HepG2 (cell line): ENCODE measurements around the gene SIAH2. TPM values are rescaled to one million over a fixed set of nuclear protein-coding genes. Genes with fewer than 3 reads are reported as not detected.
A peak's percentile ranks its signal among the peaks of the same experiment; 100 is the strongest.

Experiments
- CBX5 ChIP-seq: sonication (generic); formaldehyde crosslinking; IDR thresholded peaks from 2 replicates; pipeline ENCODE4 v1.4.0; 2020; ENCODE audit warnings: missing genetic modification reagents, borderline replicate concordance
- CENPX ChIP-seq: sonication (generic); formaldehyde crosslinking; IDR thresholded peaks from 2 replicates; pipeline ENCODE4 v1.9.0; 2021; ENCODE audit warnings: mild to moderate bottlenecking, missing genetic modification reagents, moderate library complexity
- ETV5 ChIP-seq: IDR thresholded peaks from 2 replicates; pipeline ENCODE4 v1.6.1; 2018; ENCODE audit warnings: missing biosample characterization, missing genetic modification reagents, inconsistent platforms, borderline replicate concordance
- LCORL ChIP-seq, 2 experiments: fragments of 450-650 bp in 1 of 2; sonication (generic) in 1 of 2; formaldehyde crosslinking in 1 of 2; IDR thresholded peaks; 2 replicates each; pipeline versions ENCODE4 v1.5.0 to v1.6.1; 2017 to 2020; ENCODE audit warnings: antibody characterized with exemption in 1 of 2, missing genetic modification reagents in 1 of 2
- PHF8 ChIP-seq: sonication (generic); formaldehyde crosslinking; IDR thresholded peaks from 2 replicates; pipeline ENCODE4 v1.5.0; 2020; ENCODE audit warnings: missing genetic modification reagents
- SMARCE1 ChIP-seq: fragments of 450-650 bp; IDR thresholded peaks from 2 replicates; pipeline ENCODE4 v1.6.1; 2017; ENCODE audit warnings: borderline replicate concordance
- XRCC5 ChIP-seq: fragments of 200-400 bp; formaldehyde crosslinking; optimal IDR thresholded peaks from 2 replicates; pipeline ENCODE3; 2017; ENCODE audit warnings: mild to moderate bottlenecking, low read length
- ZBTB21 ChIP-seq: sonication (generic); formaldehyde crosslinking; IDR thresholded peaks from 2 replicates; pipeline ENCODE4 v1.4.0; 2020; ENCODE audit warnings: missing genetic modification reagents
- ZBTB38 ChIP-seq: sonication (generic); formaldehyde crosslinking; IDR thresholded peaks from 2 replicates; pipeline ENCODE4 v1.5.1; 2020; ENCODE audit warnings: mild to moderate bottlenecking, missing genetic modification reagents
- ZHX2 ChIP-seq, 2 experiments: sonication (generic) in 1 of 2; formaldehyde crosslinking in 1 of 2; IDR thresholded peaks; 2 replicates each; pipeline versions ENCODE4 v1.6.1 to v1.9.0; 2014 to 2022; ENCODE audit warnings: antibody characterized with exemption in 1 of 2, borderline replicate concordance in 1 of 2, inconsistent platforms in 1 of 2, low read depth in 1 of 2, missing genetic modification reagents in 1 of 2
- ZNF256 ChIP-seq: sonication (generic); formaldehyde crosslinking; conservative IDR thresholded peaks from 2 replicates; pipeline ENCODE4 v1.4.0; 2020; ENCODE audit warnings: missing genetic modification reagents
- ZNF780A ChIP-seq: sonication (generic); formaldehyde crosslinking; IDR thresholded peaks from 2 replicates; pipeline ENCODE4 v1.8.0; 2022; ENCODE audit warnings: mild to moderate bottlenecking, missing genetic modification reagents, moderate library complexity
- ZSCAN31 ChIP-seq: sonication (generic); formaldehyde crosslinking; IDR thresholded peaks from 2 replicates; pipeline ENCODE4 v1.5.0; 2020; ENCODE audit warnings: low read depth, mild to moderate bottlenecking, missing genetic modification reagents
- polyA plus RNA-seq, 8 experiments: library from polyadenylated mRNA; depleted of rRNA in 3 of 8; stranded (reverse) in 7 of 8; unstranded in 1 of 8; fragments of >200 nt; fragmentation: Illumina TruSeq in 4 of 8; extraction: Trizol in 4 of 8; gene quantifications; 2 replicates each; pipeline versions ENCODE4 v1.2.1 to v1.2.3, GENCODE V29; 2011 to 2016; ENCODE audit warnings: low read depth in 4 of 8, missing spikeins in 1 of 8, mixed read lengths in 1 of 8; ENCODE audit not compliant: insufficient read depth in 1 of 8
- total RNA-seq, 5 experiments: library from RNA; depleted of rRNA; stranded (reverse); fragments of >200 nt; fragmentation: Illumina TruSeq; extraction: Trizol; gene quantifications; 2 replicates each; pipeline ENCODE4 v1.2.3, GENCODE V29; 2016; ENCODE audit warnings: low read depth in 1 of 5
- TF ChIP-seq, protein P1 (sequence below): sonication (generic); formaldehyde crosslinking; IDR thresholded peaks from 2 replicates; pipeline ENCODE4 v1.8.0; 2023; ENCODE audit warnings: mild to moderate bottlenecking, missing genetic modification reagents
- TF ChIP-seq, protein P2 (sequence below): sonication (generic); formaldehyde crosslinking; IDR thresholded peaks from 2 replicates; pipeline ENCODE4 v1.4.0; 2020; ENCODE audit warnings: mild to moderate bottlenecking, missing genetic modification reagents

The SIAH2 gene
- total and polyA plus RNA-seq, 2 of the 13 experiments (the other 11 are each of a cell fraction or from before 2014, with no cell fraction given) = 71.8 to 117 TPM

DNA sequence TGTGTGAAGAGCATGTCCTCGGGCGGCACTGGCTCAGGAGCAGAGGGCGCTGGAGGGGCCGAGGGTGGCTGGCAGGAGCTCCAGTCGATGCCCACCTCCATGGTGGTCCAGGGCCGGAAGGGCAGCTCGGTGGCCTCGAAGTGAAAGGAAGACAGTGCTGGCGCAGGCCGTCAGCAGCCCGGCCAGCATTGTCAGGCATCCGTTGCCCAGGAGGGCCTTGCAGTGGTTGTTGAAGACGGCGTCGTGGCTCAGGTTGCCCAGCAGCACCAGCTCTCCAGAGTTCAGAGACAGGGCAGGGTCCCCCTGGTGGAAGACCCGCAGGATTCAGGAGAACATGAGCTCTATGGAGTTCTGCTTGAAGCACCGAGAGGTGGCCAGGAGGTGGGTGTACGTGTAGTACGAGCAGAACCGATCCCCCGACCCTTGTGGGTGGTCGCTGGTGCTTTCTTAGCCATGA, 16.5 kb upstream of the SIAH2 start (continued):
- TF ChIP-seq ETV5 (CRISPR knock-in tag) = no peak
- TF ChIP-seq, protein P1, sequence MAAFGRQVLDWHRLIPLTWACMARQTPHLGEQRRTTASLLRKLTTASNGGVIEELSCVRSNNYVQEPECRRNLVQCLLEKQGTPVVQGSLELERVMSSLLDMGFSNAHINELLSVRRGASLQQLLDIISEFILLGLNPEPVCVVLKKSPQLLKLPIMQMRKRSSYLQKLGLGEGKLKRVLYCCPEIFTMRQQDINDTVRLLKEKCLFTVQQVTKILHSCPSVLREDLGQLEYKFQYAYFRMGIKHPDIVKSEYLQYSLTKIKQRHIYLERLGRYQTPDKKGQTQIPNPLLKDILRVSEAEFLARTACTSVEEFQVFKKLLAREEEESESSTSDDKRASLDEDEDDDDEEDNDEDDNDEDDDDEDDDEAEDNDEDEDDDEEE (CRISPR knock-in tag) = no peak
- TF ChIP-seq, protein P2, sequence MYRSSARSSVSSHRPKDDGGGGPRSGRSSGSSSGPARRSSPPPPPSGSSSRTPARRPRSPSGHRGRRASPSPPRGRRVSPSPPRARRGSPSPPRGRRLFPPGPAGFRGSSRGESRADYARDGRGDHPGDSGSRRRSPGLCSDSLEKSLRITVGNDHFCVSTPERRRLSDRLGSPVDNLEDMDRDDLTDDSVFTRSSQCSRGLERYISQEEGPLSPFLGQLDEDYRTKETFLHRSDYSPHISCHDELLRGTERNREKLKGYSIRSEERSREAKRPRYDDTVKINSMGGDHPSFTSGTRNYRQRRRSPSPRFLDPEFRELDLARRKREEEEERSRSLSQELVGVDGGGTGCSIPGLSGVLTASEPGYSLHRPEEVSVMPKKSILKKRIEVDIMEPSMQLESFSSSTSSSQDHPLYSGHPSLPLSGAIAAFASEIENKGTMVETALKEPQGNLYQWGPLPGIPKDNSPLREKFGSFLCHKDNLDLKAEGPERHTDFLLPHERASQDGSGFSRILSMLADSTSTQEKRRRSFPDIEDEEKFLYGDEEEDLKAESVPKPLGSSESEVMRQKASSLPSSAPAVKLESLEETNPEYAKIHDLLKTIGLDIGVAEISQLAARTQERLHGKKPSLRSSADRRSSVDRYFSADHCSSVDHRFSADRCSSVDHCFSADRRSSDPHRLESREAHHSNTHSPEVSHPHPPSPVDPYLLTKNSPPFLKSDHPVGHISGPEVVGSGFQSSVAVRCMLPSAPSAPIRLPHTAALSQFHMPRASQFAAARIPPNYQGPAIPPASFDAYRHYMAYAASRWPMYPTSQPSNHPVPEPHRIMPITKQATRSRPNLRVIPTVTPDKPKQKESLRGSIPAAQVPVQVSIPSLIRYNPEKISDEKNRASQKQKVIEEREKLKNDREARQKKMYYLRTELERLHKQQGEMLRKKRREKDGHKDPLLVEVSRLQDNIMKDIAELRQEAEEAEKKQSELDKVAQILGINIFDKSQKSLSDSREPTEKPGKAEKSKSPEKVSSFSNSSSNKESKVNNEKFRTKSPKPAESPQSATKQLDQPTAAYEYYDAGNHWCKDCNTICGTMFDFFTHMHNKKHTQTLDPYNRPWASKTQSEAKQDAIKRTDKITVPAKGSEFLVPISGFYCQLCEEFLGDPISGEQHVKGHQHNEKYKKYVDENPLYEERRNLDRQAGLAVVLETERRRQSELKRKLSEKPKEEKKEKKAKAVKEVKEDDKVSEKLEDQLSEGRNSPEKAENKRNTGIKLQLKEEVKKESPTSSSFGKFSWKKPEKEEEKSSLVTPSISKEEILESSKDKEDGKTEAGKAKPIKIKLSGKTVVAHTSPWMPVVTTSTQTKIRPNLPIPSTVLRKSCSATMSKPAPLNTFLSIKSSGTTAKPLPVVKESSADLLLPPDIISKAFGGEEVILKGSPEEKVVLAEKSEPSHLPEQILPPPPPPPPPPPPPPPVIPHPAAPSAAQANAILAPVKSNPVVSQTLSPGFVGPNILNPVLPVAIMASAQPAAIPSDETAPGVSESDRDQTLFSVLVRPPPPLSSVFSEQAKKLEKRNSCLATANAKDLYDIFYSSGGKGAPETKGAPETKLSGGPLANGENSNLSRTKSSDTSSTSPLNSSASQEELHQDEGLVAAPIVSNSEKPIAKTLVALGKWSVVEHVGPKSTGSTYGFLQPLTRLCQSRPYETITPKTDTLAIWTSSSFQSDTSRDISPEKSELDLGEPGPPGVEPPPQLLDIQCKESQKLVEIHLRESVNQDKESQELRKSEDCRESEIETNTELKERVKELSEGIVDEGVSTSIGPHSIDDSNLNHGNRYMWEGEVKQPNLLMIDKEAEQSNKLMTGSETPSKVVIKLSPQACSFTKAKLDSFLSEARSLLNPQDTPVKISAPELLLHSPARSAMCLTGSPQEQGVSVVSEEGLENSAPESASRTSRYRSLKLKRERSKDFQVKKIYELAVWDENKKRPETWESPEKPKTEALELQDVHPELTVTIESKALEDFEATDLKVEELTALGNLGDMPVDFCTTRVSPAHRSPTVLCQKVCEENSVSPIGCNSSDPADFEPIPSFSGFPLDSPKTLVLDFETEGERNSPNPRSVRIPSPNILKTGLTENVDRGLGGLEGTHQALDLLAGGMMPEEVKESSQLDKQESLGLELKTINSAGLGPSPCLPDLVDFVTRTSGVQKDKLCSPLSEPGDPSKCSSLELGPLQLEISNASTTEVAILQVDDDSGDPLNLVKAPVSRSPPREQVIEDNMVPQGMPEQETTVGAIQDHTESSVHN (CRISPR knock-in tag) = no peak
- peak; percentile 29; the same call in 1 of the 2 replicates for TF ChIP-seq ZBTB38 (CRISPR knock-in tag)
- TF ChIP-seq LCORL (IDR thresholded peaks at IDR 0.05) = no peak
- no peak for TF ChIP-seq LCORL (CRISPR knock-in tag; IDR thresholded peaks at IDR 0.05)
- no peak for TF ChIP-seq ZHX2 (IDR thresholded peaks at IDR 0.05; ENCODE audit: low read depth)
- TF ChIP-seq ZHX2 (CRISPR knock-in tag; IDR thresholded peaks at IDR 0.05; ENCODE audit: borderline replicate concordance) = no peak
- TF ChIP-seq PHF8 (CRISPR knock-in tag) = no peak
- TF ChIP-seq ZNF256 (CRISPR knock-in tag) = no peak
- TF ChIP-seq CBX5 (CRISPR knock-in tag) = no peak
- TF ChIP-seq ZBTB21 (CRISPR knock-in tag) = no peak
- TF ChIP-seq ZSCAN31 (CRISPR knock-in tag) = no peak
- TF ChIP-seq XRCC5 = peak; percentile 71
- TF ChIP-seq SMARCE1 = no peak
- TF ChIP-seq CENPX (CRISPR knock-in tag) = no peak
- no peak for TF ChIP-seq ZNF780A
